HG03108 (cell line): ENCODE data around the gene ATP8B2.

Experiments used
- ATAC-seq: cut with Tn5 transposase; IDR thresholded peaks from one replicate; pipeline ENCODE4 v1.9.1; 2021; ENCODE audit warnings: moderate library complexity; ENCODE audit not compliant: unreplicated experiment

Gene ATP8B2

DNA sequence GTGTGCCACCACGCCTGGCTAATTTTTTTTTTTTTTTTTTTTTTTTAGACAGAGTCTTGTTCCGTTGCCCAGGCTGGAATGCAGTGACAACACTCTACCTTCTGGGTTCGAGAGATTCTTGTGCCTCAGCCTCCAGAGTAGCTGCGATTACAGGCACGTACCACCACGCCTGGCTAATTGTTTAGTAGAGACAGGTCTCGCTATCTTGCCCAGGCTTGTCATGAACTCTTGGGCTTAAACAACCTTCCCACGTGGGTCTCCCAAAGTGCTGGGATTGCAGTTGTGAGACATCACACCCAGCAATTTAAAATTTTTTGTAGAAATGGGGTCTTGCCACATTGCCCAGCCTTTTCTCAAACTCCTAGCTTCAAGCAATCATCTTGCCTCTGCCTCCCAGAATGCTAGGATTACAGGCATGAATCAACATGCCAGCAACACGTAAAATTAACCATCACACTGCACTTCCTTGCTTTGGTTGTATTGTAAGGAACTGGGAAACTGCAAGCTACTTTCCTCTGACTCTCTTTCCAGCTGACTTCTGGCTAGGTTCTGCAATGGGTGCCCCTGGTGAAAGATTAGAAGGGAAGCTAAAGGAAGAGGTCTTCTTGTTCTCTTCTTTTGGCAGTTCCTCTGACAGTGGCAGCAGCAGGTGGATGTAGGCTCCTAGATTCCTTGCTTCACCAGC, 65.9 kb downstream of the ATP8B2 start:
- ATAC-seq = no peak

DNA sequence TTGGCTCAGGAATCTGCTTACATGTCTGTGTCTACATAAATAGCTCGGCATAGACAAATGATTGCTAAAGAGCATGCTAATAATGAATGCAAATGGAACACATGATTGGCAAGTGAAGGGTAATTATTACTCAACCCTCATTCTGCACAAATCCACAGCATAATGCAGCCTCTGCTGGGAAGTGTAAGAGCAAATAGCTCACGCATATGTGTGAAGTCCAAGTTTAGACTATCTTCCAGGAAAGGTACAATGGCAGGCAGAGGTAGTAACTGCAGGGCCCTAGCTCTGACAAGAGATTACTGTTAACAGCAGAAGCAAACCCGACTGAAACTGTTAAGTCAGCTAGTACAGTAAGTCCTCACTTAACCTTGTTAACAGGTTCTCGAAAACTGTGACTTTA, 72.8 kb downstream of the ATP8B2 start:
- ATAC-seq = no peak

DNA sequence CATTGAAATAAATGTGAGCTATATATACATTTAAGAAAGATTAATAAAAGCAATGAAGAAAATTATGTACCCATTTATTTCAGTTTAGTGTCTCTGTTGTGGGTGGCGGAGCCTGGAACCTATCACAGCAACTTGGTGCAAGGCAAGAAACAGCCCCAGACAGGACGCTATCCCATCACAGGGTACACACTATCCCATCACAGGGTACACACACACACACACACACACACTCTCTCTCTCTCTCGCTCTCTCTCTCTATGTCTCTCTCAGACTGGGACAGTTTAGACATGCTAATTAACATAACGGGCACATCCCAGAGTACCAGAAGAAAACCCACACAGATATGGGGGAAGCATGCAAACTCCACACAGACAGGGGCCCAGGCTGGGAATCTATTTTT, 73.4 kb downstream of the ATP8B2 start:
- no peak for ATAC-seq

DNA sequence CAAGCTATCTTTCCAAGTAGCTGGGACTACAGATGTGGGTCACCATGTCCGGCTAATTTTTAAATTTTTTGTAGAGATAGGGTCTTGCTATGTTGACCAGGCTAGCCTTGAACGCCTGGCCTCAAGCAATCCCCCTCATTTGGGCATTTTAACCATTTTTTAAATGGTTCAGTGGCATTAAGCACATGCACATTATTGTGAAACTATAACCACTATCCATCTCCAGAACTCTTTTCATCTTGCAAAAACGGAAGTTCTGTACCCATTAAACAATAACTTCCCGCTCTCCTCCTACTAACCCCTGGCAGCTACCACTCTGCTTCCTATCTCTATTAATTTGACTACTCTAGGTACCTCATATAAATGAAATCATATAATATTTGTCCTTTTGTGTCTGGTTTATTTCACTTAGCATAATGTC, 75.1 kb downstream of the ATP8B2 start:
- no peak for ATAC-seq
